ENCODE measurements around the gene RADX. TPM values are rescaled to one million over a fixed set of nuclear protein-coding genes. Genes with fewer than 3 reads are reported as not detected.

RADX gene
- total RNA-seq, 6 experiments from 2014 or later: 0.07 to 0.52 (median 0.18) TPM; not detected in 1

GRCh38 chrX:106613277-106613676 is 1.5 kb downstream of the RADX start:
- Mint-ChIP-seq H3K27me3 (ENCODE audit: insufficient read depth) (peaks cover 3% of the 10 kb centered on the region; the same call in 1 of the 2 replicates), H3K9me3 (no peaks in the 10 kb centered on the region), H3K27ac (no peak overlapping the region), H3K36me3 (ENCODE audit: low read depth) (no peaks in the 10 kb centered on the region), H3K4me3 (peak overlapping the region; percentile 61), H3K4me1 (ENCODE audit: low read depth) (peaks cover 21% of the 10 kb centered on the region)
- TF ChIP-seq CTCF (IDR thresholded peaks at IDR 0.05): no peak
- DNase-seq: no peak

- no peak overlapping the region for H3K4me3 Mint-ChIP-seq
- no peak for TF ChIP-seq CTCF (IDR thresholded peaks at IDR 0.05)
- no peak overlapping the region for H3K27ac Mint-ChIP-seq
These were observed 3.3 kb downstream of the RADX start for GRCh38 chrX:106615041-106615440.

GRCh38 chrX:106619797-106620196 is 8.0 kb downstream of the RADX start:
- Mint-ChIP-seq H3K4me1 (ENCODE audit: low read depth) (no peaks in the 10 kb centered on the region), H3K27ac (no peak overlapping the region), H3K36me3 (ENCODE audit: low read depth) (no peaks in the 10 kb centered on the region), H3K9me3 (no peaks in the 10 kb centered on the region), H3K27me3 (ENCODE audit: insufficient read depth) (peaks cover 2% of the 10 kb centered on the region; the same call in 1 of the 2 replicates), H3K4me3 (no peak overlapping the region)
- peak; percentile 51 for TF ChIP-seq CTCF (IDR thresholded peaks at IDR 0.05)
- DNase-seq: no peak

More at GRCh38 chrX:106615041-106615440, 3.3 kb downstream of the RADX start:
- no peaks in the 10 kb centered on the region for H3K36me3 Mint-ChIP-seq (ENCODE audit: low read depth)
- H3K27me3 Mint-ChIP-seq (ENCODE audit: insufficient read depth): peaks cover 3% of the 10 kb centered on the region; the same call in 1 of the 2 replicates
- no peak for DNase-seq
- H3K9me3 Mint-ChIP-seq: no peaks in the 10 kb centered on the region
- peaks cover 21% of the 10 kb centered on the region for H3K4me1 Mint-ChIP-seq (ENCODE audit: low read depth)

- H3K4me3 Mint-ChIP-seq: no peak overlapping the region
- H3K27me3 Mint-ChIP-seq (ENCODE audit: insufficient read depth): peaks cover 2% of the 10 kb centered on the region; the same call in 1 of the 2 replicates
- DNase-seq: no peak
- no peaks in the 10 kb centered on the region for H3K9me3 Mint-ChIP-seq
- H3K27ac Mint-ChIP-seq: no peak overlapping the region
- no peaks in the 10 kb centered on the region for H3K4me1 Mint-ChIP-seq (ENCODE audit: low read depth)
- TF ChIP-seq CTCF (IDR thresholded peaks at IDR 0.05): no peak
- H3K36me3 Mint-ChIP-seq (ENCODE audit: low read depth): no peaks in the 10 kb centered on the region
These were observed 10.1 kb downstream of the RADX start for GRCh38 chrX:106621836-106622235.

GRCh38 chrX:106626789-106627188 is 15.0 kb downstream of the RADX start:
- H3K4me1 Mint-ChIP-seq (ENCODE audit: low read depth): no peaks in the 10 kb centered on the region
- H3K9me3 Mint-ChIP-seq: no peaks in the 10 kb centered on the region
- H3K4me3 Mint-ChIP-seq: no peak overlapping the region

More at GRCh38 chrX:106626789-106627188, 15.0 kb downstream of the RADX start:
- Mint-ChIP-seq H3K27me3 (ENCODE audit: insufficient read depth) (no peaks in the 10 kb centered on the region; the same call in 1 of the 2 replicates), H3K27ac (no peak overlapping the region), H3K36me3 (ENCODE audit: low read depth) (no peaks in the 10 kb centered on the region)
- no peak for TF ChIP-seq CTCF (IDR thresholded peaks at IDR 0.05)
- DNase-seq: no peak
